ENCODE data around the gene SPAG16. TPM values are rescaled to one million over a fixed set of nuclear protein-coding genes. Genes with fewer than 3 reads are reported as not detected.

Gene SPAG16
- total RNA-seq, 1 donor from 2014 or later, result 14.4 TPM

DNA sequence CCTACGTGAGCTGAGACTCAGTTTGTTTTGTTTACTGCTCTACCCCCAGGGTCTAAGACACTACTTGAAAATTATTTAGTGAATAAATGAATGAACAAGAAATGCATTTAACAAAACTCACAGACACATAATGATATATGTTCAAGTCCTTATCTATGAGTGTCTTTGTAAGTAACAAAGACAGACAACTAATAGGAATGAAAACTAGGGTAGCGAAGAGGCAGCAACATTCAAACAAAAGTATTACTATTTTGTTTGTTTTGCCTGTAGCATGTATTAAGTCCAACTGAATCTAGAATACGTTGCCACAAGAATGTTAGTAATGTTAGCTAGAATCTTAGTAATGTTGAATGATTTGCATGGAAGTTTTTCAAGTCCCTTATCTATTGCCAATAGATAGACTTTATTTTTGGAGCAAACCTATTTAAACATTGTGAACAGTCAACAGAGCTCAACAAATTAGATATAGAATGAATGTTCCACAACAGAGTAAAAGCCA lies 981.8 kb downstream of the SPAG16 start:
- TF ChIP-seq, protein P1, sequence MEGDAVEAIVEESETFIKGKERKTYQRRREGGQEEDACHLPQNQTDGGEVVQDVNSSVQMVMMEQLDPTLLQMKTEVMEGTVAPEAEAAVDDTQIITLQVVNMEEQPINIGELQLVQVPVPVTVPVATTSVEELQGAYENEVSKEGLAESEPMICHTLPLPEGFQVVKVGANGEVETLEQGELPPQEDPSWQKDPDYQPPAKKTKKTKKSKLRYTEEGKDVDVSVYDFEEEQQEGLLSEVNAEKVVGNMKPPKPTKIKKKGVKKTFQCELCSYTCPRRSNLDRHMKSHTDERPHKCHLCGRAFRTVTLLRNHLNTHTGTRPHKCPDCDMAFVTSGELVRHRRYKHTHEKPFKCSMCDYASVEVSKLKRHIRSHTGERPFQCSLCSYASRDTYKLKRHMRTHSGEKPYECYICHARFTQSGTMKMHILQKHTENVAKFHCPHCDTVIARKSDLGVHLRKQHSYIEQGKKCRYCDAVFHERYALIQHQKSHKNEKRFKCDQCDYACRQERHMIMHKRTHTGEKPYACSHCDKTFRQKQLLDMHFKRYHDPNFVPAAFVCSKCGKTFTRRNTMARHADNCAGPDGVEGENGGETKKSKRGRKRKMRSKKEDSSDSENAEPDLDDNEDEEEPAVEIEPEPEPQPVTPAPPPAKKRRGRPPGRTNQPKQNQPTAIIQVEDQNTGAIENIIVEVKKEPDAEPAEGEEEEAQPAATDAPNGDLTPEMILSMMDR (IDR thresholded peaks at IDR 0.05; ENCODE audit: unreplicated experiment), result no peak
- H3K9me3 Mint-ChIP-seq (ENCODE audit: unreplicated experiment), result no peaks in the 10 kb centered on the region

DNA sequence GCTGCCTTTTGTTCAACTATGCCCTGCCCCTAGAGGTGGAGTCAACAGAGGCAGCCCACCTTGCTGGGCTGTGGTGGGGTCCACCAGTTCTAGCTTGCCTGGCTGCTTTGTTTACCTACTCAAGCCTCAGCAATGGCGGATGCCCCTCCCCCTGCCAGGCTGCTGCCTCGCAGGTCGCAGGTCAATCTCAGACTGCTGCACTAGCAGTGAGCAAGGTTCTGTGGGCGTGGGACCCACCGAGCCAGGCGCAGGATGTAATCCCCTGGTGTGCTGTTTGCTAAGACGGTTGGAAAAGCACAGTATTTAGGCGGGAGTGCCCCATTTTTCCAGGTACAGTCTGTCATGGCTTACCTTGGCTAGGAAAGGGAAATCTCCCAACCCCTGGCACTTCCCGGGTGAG lies 993.6 kb downstream of the SPAG16 start:
- Mint-ChIP-seq H3K4me3 (ENCODE audit: unreplicated experiment) (no peak overlapping the region), H3K36me3 (ENCODE audit: low read depth, unreplicated experiment) (no peaks in the 10 kb centered on the region), H3K27me3 (ENCODE audit: unreplicated experiment) (no peaks in the 10 kb centered on the region), H3K4me1 (ENCODE audit: unreplicated experiment) (no peaks in the 10 kb centered on the region), H3K27ac (ENCODE audit: unreplicated experiment) (no peak overlapping the region), H3K9me3 (ENCODE audit: unreplicated experiment) (no peaks in the 10 kb centered on the region)
- no peak for DNase-seq (ENCODE audit: low spot score)
- TF ChIP-seq, protein P1 (IDR thresholded peaks at IDR 0.05; ENCODE audit: unreplicated experiment), result no peak

More for the DNA sequence above, 981.8 kb downstream of the SPAG16 start:
- H3K27me3 Mint-ChIP-seq (ENCODE audit: unreplicated experiment), result no peaks in the 10 kb centered on the region
- no peak for DNase-seq (ENCODE audit: low spot score)
- H3K4me3 Mint-ChIP-seq (ENCODE audit: unreplicated experiment), result no peak overlapping the region
- H3K27ac Mint-ChIP-seq (ENCODE audit: unreplicated experiment), result no peak overlapping the region
- H3K36me3 Mint-ChIP-seq (ENCODE audit: low read depth, unreplicated experiment), result no peaks in the 10 kb centered on the region
- no peaks in the 10 kb centered on the region for H3K4me1 Mint-ChIP-seq (ENCODE audit: unreplicated experiment)

DNA sequence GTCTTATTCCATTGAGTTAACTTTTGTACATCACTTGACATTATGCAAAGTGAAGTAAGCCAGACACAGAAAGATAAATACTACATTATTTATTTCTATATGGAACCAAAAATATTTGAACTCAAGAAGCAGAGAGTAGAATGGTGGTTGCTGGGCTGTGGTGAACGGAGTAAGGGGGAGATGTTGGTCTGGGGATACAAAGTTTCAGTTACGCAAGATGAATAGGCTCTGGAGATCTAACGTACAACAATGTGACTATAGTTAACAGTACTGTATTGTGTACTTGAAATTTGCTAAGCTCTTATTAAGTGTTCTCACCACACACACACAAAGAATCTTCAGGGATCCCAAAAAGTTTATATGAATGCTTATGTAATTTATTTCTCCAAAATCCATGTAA lies 1001.7 kb downstream of the SPAG16 start:
- Mint-ChIP-seq H3K36me3 (ENCODE audit: low read depth, unreplicated experiment) (no peaks in the 10 kb centered on the region), H3K4me1 (ENCODE audit: unreplicated experiment) (no peaks in the 10 kb centered on the region), H3K9me3 (ENCODE audit: unreplicated experiment) (no peaks in the 10 kb centered on the region), H3K4me3 (ENCODE audit: unreplicated experiment) (no peak overlapping the region), H3K27me3 (ENCODE audit: unreplicated experiment) (no peaks in the 10 kb centered on the region), H3K27ac (ENCODE audit: unreplicated experiment) (no peak overlapping the region)
- TF ChIP-seq, protein P1 (IDR thresholded peaks at IDR 0.05; ENCODE audit: unreplicated experiment), result no peak
- DNase-seq (ENCODE audit: low spot score), result no peak

DNA sequence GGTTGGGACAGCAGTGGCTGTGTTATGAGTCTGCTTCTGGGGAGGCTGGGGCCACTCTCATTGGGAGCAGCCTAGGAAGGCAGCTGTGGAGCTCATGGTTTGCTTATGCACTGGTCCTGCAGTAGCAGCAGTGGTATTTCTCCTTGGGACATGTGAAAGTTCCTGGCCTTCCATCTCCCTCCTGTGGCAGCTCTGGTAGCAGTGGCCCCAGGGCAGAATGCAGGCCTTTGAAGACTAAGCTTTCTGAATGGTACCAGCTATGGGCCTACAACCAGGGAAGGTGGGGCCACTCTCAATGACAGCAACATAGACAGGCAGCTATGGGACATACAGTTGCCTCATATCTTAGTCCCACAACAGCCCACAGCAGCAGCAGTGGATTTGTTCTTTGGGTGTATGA lies 1009.3 kb downstream of the SPAG16 start:
- Mint-ChIP-seq H3K4me3 (ENCODE audit: unreplicated experiment) (no peak overlapping the region), H3K36me3 (ENCODE audit: low read depth, unreplicated experiment) (no peaks in the 10 kb centered on the region), H3K27me3 (ENCODE audit: unreplicated experiment) (peaks cover 2% of the 10 kb centered on the region), H3K27ac (ENCODE audit: unreplicated experiment) (no peak overlapping the region), H3K9me3 (ENCODE audit: unreplicated experiment) (peaks cover 3% of the 10 kb centered on the region), H3K4me1 (ENCODE audit: unreplicated experiment) (no peaks in the 10 kb centered on the region)
- TF ChIP-seq, protein P1 (IDR thresholded peaks at IDR 0.05; ENCODE audit: unreplicated experiment), result no peak
- no peak for DNase-seq (ENCODE audit: low spot score)

DNA sequence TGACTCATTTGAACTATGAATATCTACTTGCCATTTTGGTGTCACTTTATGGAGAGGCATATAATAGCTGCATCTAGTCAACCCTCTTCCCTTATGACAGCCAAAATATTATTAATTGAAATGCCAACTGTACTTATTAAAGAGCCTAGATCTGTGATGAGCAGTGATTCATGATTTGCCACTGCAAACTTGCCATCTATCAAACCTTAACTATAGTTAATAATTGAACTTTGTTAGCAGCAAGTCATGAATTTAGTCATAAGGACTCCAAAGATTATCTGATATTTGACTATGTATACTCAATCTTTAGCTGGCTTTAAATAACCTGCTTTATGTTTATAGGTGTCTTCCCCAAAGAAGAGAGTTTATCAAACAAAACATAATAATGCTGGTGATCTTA lies 1010.2 kb downstream of the SPAG16 start:
- Mint-ChIP-seq H3K27me3 (ENCODE audit: unreplicated experiment) (peaks cover 3% of the 10 kb centered on the region), H3K36me3 (ENCODE audit: low read depth, unreplicated experiment) (no peaks in the 10 kb centered on the region), H3K27ac (ENCODE audit: unreplicated experiment) (no peak overlapping the region), H3K4me3 (ENCODE audit: unreplicated experiment) (no peak overlapping the region), H3K9me3 (ENCODE audit: unreplicated experiment) (peaks cover 3% of the 10 kb centered on the region), H3K4me1 (ENCODE audit: unreplicated experiment) (no peaks in the 10 kb centered on the region)
- DNase-seq (ENCODE audit: low spot score), result no peak
- TF ChIP-seq, protein P1 (IDR thresholded peaks at IDR 0.05; ENCODE audit: unreplicated experiment), result no peak

Data from endothelial cell (in vitro differentiated cells).